ENCODE results near the gene DGCR2. TPM values are rescaled to one million over a fixed set of nuclear protein-coding genes. Genes with fewer than 3 reads are reported as not detected.

The DGCR2 gene
- total and polyA plus RNA-seq, 11 donors: 26.0 to 53.3 (median 41.2) TPM

DNA sequence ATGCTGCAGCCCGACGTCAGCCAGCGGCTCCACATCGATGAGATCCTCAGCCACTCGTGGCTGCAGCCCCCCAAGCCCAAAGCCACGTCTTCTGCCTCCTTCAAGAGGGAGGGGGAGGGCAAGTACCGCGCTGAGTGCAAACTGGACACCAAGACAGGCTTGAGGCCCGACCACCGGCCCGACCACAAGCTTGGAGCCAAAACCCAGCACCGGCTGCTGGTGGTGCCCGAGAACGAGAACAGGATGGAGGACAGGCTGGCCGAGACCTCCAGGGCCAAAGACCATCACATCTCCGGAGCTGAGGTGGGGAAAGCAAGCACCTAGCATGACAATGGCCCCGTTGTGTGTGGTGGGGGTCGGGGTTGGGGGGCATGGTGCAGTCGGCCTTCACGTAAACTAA is 9.9 kb upstream of the DGCR2 start:
- no peak for TF ChIP-seq POLR2A (IDR thresholded peaks at IDR 0.05)
- TF ChIP-seq, protein P1, sequence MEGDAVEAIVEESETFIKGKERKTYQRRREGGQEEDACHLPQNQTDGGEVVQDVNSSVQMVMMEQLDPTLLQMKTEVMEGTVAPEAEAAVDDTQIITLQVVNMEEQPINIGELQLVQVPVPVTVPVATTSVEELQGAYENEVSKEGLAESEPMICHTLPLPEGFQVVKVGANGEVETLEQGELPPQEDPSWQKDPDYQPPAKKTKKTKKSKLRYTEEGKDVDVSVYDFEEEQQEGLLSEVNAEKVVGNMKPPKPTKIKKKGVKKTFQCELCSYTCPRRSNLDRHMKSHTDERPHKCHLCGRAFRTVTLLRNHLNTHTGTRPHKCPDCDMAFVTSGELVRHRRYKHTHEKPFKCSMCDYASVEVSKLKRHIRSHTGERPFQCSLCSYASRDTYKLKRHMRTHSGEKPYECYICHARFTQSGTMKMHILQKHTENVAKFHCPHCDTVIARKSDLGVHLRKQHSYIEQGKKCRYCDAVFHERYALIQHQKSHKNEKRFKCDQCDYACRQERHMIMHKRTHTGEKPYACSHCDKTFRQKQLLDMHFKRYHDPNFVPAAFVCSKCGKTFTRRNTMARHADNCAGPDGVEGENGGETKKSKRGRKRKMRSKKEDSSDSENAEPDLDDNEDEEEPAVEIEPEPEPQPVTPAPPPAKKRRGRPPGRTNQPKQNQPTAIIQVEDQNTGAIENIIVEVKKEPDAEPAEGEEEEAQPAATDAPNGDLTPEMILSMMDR (IDR thresholded peaks at IDR 0.05): no peak
- Histone ChIP-seq H3K4me3 (no peak overlapping the region), H3K9me3 (no peaks in the 10 kb centered on the region), H3K27ac (no peak overlapping the region), H3K4me1 (no peaks in the 10 kb centered on the region), H3K27me3 (no peaks in the 10 kb centered on the region), H3K36me3 (peaks cover 0 to 52% (median 42%) of the 10 kb centered on the region in 9 donors)
- DNase-seq (peak in 1 of 5 donors; percentile 54), ATAC-seq (no peak)
- WGBS, 4 donors: 90 to 97% (median 96%) methylated on average over 20 of the region's 20 CpGs
- intact Hi-C loops (cut with DNase I): no loop called here

DNA sequence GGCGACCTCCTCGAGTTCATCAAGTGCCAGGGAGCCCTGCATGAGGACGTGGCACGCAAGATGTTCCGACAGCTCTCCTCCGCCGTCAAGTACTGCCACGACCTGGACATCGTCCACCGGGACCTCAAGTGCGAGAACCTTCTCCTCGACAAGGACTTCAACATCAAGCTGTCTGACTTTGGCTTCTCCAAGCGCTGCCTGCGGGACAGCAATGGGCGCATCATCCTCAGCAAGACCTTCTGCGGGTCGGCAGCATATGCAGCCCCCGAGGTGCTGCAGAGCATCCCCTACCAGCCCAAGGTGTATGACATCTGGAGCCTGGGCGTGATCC is 9.4 kb upstream of the DGCR2 start:
- no peak for TF ChIP-seq POLR2A (IDR thresholded peaks at IDR 0.05)
- TF ChIP-seq, protein P1 (IDR thresholded peaks at IDR 0.05): no peak
- Histone ChIP-seq H3K4me1 (no peaks in the 10 kb centered on the region), H3K4me3 (no peak overlapping the region), H3K27me3 (no peaks in the 10 kb centered on the region), H3K36me3 (peaks cover 0 to 47% (median 37%) of the 10 kb centered on the region in 9 donors), H3K9me3 (no peaks in the 10 kb centered on the region), H3K27ac (no peak overlapping the region)
- WGBS, 4 donors: 94 to 97% (median 96%) methylated on average over 18 to 19 of the region's 19 CpGs
- DNase-seq (peak in 1 of 5 donors; percentile 40), ATAC-seq (no peak)
- intact Hi-C loops (cut with DNase I): no loop called here

DNA sequence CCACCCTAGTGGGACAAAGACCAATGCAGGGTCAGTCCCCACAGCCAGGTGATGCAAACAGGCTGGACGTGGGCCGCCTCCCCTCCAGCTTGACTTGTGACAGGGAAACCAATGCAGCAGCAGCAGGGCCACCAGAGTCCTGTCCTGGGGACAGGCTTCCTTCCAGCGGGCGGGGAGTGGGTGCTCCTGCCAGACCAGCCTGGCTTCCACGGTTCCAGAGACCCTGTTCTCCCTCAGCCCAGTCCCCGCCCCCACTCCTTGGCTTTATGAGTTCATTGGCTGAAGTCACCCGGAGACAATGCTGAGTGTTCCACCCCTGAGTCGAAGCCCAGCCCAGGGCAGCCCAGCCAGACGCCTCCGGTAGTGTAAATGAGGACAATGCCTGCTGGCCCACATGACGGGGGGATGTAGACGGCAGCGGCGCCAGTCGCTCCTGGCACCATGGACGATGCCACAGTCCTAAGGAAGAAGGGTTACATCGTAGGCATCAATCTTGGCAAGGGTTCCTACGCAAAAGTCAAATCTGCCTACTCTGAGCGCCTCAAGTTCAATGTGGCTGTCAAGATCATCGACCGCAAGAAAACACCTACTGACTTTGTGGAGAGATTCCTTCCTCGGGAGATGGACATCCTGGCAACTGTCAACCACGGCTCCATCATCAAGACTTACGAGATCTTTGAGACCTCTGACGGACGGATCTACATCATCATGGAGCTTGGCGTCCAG is 8.9 kb upstream of the DGCR2 start, which contains the start of gene TSSK2:
Gene TSSK2 (plus strand): TSS at position 350 of the 726 bp plus-strand sequence. CDS start 92 bp downstream, at position 442.
- 87 to 91% (median 89%) methylated on average over 23 to 27 of the region's 27 CpGs for WGBS, 4 donors
- Histone ChIP-seq H3K27ac (no peak within 1 kb of the TSS), H3K4me3 (no peak within 1 kb of the TSS), H3K27me3 (no peaks in the 10 kb centered on the region), H3K9me3 (no peaks in the 10 kb centered on the region), H3K36me3 (peaks cover 0 to 42% (median 32%) of the 10 kb centered on the region in 9 donors), H3K4me1 (no peaks in the 10 kb centered on the region)
- DNase-seq (peak in 1 of 5 donors; percentile 55), ATAC-seq (no peak)
- no peak for TF ChIP-seq POLR2A (IDR thresholded peaks at IDR 0.05)
- TF ChIP-seq, protein P1 (IDR thresholded peaks at IDR 0.05): no peak
- intact Hi-C loops (cut with DNase I): no loop called here

DNA sequence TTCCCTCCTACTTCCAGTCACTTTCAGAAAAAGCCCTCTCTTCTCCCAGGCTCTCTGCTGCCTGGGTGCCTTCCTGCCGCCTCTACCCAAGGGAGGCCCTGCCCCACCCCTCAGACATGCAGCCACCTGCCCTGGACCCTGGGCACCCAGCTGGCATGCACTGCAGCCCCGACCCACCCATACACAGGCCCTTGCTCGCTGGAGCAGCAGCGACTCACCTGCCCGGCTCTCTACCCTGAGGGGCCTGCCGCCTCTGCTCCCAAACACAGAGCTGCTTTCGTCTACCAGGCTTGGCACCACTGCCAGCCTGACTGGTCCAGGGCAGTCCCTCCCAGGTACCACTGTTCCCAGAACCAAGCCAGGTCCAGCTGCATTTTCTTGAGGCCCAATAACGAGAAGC is 7.7 kb upstream of the DGCR2 start:
- TF ChIP-seq POLR2A (IDR thresholded peaks at IDR 0.05): no peak
- TF ChIP-seq, protein P1 (IDR thresholded peaks at IDR 0.05): no peak
- Histone ChIP-seq H3K36me3 (peaks cover 0 to 33% (median 20%) of the 10 kb centered on the region in 9 donors), H3K9me3 (no peaks in the 10 kb centered on the region), H3K4me3 (no peak overlapping the region), H3K27me3 (no peaks in the 10 kb centered on the region), H3K27ac (no peak overlapping the region), H3K4me1 (no peaks in the 10 kb centered on the region)
- WGBS, 4 donors: 80 to 90% (median 86%) methylated on average over 8 of the region's 8 CpGs
- intact Hi-C loops (cut with DNase I): loop anchor here in 1 of 10 donors (10.0 kb wide), 1 partner anchor 65 kb away; no protein-coding TSS in a partner anchor
- ATAC-seq: no peak
- peak in 1 of 5 donors; percentile 33 for DNase-seq

Measured in heart left ventricle (tissue), 16 donors.